Glomerular visceral epithelial cell (primary cell): ENCODE results near the gene CEBPG.
A peak's percentile ranks its signal among the peaks of the same experiment; 100 is the strongest.

ENCODE experiments used
- DNase-seq: peaks from one replicate; pipeline ENCODE4 v3.0.0-alpha.2; 2016; ENCODE audit errors: extremely low spot score

Gene CEBPG

DNA sequence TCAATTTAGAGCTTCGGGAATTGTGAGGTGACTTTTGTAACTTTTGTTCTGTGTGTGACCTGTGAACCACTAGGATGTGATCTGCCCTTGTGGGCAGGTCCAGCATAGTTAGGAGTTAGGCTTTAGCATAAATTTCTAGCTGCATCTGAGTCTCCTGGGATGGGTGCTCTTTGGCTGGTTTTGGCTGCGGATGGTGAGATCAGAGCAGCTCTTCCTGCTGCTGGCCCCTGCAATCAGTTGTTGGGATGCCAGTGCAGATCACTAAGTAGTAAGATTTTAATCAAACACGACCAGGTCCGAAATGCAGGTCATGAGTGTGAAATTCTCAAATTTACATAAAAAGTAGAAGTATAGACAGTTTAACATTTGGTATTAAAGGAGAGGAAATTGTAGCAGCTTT, 8.5 kb downstream of the CEBPG start:
- DNase-seq, result no peak

DNA sequence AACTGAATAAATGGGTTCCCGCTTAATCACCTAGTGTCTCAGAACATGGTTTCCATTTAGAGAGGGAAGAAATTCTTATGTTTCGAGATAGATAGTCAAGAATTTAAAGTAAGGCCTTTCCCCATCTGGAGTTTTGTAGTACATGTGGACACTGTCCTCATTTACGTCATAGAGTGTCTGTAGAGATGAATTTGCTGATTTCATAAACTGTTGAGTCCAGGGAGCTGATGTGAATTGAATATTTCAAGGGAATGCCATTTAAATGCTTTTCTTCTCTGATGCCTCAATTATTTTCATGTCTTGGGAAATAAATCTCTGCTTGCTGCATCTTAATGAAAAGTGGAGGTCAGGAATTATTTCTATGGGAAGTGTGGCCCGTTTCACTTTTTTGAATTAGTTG, 9.5 kb downstream of the CEBPG start:
- DNase-seq, result no peak

DNA sequence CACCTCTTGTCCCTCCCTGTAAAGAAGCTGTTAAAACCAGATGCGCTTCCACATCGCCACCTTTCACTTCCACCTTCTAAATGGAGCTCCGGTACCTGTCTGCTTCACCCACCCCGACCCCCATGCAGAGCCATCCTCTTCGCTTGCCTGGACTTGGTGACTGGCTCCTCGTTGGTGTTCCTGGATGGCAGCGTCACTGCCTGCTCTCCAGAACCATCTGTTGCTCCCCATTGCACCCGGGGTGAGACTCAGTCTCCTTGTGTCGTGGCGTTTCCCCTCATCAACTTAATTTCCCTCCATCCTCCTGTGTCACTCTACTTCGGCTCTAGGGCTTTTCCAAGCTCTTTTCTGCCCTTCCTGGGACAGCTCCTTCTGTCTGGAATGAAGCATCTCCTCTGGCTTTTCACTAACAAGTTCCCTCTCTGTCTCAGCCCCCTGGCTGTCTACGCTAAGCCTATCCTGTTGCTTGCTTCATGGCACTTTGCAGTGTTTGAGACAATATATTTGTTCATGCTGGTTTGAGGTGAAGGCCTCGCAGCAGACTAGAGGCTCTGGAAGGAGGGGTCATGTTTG, 10.3 kb downstream of the CEBPG start:
- no peak for DNase-seq

DNA sequence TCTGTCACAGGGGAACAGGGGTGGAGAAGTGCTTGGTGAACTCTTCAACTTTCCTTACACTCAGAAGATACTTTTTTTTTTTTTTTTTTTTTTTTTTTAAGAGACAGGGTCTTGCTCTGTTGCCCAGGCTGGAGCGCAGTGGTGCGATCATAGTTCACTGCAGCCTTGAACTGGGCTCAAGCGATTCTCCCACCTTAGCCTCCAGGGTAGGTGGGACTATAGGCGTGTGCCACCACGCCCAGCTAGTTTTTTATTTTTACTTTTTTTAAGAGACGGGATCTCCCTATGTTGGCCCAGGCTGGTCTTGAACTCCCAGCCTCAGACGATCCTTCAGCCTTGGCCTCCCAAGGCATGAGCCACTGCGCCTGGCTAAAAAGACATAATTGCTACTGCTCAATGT, 11.5 kb downstream of the CEBPG start:
- no peak for DNase-seq

- no peak for DNase-seq
Measured at GRCh38 chr19:33385956-33386355, 12.4 kb downstream of the CEBPG start.

GRCh38 chr19:33386361-33386858, 12.9 kb downstream of the CEBPG start:
- DNase-seq, result no peak

DNA sequence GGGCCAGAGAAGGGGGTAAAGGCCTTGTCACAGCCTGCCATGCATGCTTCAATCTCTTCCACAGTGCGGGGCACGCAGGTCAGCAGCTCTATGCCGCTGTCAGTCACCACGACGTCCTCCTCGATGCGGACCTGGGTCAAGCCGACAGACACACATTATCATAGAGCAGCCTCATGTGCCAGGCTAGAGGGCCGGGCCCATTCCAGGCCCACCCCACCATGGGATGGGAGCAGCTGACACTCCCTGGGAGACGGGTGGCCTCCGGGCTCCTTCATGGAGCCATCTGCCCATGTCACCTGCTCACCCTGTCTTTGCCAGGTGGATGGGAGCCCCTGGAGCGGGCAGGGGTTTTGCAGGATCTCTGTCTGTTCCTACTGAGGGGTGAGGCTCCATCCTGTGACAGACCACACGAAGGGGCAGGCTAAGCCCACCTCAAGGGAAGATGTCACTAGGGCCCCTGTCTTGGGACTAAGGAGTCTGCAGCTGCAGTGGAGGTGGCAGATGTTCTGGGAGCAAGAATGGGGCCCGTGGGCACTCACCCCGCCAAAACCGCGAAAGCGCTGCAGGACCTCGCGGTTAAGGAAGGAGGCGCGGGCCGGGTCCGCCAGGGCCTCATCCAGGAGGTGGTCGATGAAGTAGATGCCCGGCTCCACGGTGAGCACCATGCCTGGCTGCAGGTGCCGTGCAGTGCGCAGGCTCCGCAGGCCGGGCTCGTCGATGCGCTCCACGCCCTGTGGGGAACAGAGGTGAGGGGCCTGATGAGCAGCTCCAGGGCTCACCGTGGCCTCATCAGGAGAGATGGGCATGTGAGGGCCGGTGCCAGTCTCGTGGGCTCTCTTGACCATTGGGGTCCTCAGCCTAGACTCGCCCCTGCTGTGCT, 14.1 kb downstream of the CEBPG start:
- no peak for DNase-seq

- DNase-seq, result no peak
Measured at GRCh38 chr19:33388231-33388724, 14.8 kb downstream of the CEBPG start.

DNA sequence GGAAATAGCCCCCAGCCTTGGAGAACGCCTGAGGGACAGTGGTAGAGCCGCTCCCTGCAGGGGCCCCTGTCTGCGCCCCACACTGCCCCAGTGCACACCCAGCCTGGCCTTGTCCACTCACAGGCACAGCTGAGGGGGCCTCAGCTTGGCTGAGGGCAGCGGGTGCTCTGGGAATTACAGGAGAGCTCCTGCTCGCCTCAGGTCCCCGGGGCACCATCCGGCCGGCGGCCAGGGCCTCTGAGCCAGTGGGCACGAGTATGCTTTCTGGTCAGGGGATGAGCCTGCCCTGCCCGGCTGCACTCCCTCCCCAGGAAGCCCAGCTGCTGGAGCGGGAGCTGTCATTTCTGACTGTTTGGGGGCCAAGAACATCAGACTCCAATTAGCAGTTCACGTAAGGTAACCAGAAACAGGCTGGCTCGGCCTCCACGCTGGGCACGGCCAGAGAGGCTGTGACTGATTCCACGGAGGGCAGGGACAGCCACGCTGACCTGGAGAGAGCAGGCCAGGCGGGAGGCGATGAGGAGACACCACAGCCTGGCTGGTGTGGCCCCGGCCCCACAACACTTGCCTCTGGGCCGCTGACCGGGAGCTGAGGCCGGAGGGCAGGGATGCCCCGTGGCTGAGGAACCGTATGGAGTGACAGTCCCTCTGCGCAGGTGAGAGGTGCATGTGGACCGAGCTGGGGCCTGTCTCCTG, 15.4 kb downstream of the CEBPG start:
- DNase-seq, result no peak

GRCh38 chr19:33389421-33390100, 16.1 kb downstream of the CEBPG start:
- DNase-seq, result no peak

DNA sequence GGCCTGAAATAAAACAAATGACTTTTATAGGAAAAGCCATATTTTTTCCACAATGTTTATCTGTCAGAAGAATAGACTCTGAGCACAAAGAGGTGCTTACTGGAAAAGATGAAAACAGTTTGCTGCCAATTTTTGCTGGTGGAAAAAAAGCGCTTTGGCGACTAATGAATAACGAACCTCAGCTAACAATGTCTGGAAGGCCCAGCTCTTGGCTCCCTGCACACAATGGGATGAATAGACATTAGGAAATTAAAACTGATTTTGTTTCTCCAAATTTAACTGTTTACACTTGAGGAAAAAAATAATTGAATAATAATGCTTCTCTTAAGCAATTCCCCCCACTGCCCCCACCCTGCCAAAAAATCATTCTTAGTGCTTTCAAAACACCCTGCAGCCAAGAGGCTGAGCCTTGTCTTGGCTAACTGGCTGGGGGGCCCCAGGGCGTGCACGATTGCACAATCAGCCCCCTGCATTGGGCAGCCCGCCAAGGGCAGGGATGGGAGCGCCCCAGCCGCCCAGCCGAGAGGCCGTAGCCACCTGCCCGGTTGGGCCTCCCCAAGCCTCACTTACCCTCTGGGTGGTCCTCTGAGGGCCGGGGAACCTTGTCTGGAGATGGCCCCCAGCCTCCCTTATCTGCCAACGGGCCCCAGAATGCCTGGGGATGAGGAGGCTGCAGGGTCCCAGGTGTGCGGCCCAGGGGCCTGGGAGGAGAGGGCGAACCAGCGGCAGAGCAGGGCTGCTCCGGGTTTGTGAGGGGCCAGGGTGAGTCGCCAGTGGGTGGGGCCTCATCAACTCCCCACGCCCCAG, 16.8 kb downstream of the CEBPG start:
- DNase-seq, result no peak

GRCh38 chr19:33390908-33391630, 17.6 kb downstream of the CEBPG start:
- DNase-seq, result no peak

DNA sequence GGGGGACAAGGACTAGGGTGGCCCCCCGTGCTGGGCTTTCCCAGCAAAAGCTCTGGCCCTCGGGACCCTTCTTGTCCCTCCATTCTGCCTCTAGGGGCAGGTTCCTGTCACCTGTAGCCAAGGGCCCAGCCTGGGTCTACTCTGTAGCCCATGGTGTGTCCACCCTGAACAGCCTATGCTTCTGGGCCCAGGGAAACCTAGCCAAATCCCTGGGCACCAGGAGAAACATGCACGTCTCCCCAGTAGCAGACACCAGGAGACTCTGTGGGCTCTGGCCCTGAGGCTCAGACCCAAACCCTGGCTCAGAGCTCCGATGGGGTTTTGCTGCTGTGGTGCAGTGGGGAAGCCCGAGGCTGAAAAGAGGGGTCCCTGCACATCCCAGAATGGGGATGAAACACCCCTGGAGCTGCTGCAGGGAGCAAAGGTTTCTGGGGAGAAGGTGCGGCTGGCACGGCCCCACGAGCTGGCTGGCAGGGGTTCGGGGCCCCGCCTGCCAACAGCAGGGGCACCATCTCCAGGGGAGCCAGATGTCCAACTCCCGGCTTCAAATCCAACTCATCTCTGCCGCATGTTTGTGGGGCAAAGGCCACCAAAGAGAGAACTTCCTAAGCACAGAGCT, 18.2 kb downstream of the CEBPG start:
- no peak for DNase-seq

GRCh38 chr19:33392341-33393285, 19.1 kb downstream of the CEBPG start:
- no peak for DNase-seq

DNA sequence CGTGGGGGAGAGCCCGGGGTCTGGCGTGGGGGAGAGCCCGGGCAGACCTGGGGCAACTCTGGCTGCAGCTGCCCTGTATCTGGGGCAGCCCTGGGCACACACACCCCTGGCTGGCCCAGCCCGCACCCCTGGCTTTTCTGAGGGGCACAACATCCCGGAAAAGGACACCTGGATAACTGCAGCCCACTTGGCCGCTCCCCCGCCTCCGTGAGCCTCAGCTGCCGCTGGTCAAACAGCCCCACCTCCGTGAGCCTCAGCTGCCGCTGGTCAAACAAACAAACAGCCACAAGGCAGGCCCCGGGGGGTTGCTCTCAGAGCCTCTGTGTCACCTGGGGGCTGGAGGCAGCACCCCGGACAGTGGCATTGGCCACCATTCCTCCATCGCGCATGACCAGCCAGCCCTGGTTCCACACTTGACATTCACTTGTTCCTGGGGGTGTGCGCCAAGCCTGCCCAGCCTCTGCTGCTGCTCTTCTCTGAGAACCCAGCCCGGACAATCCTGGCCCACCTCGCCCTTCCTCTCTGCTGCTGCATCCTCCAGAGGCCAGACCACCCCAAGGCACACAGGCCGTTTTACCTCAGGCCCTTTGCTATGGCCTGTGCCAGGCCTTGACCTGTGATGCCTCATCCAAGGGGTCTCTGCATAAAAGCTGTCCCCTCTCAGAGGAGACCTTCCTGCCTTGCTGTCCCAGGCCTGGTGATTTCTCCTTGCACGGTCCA, 19.9 kb downstream of the CEBPG start:
- DNase-seq, result no peak

- DNase-seq, result peak; percentile 72
Measured at GRCh38 chr19:33394006-33394722, 20.7 kb downstream of the CEBPG start.
